ENCODE data around the gene NKD1. TPM values are rescaled to one million over a fixed set of nuclear protein-coding genes. Genes with fewer than 3 reads are reported as not detected.

NKD1 gene
- total RNA-seq, 6 experiments from 2014 or later: 0.69 to 2.6 (median 2.1) TPM

GRCh38 chr16:50665128-50665878, 117.1 kb downstream of the NKD1 start:
- Histone ChIP-seq H3K36me3 (no peaks in the 10 kb centered on the region), H3K4me1 (peaks cover 0 to 15% (median 6%) of the 10 kb centered on the region in 4 donors), H3K27me3 (no peaks in the 10 kb centered on the region), H3K9me3 (no peaks in the 10 kb centered on the region), H3K4me3 (peak overlapping the region; percentile 39 to 55 (median 42)), H3K27ac (peak overlapping the region; percentile 29 to 48 (median 39))
- intact Hi-C loops (cut with DNase I): loop anchor here in 1 of 2 donors (5.0 kb wide), 1 partner anchor 142 kb away; no protein-coding TSS in a partner anchor
- DNase-seq: peak; percentile 79 to 85 (median 80)
- no peak for TF ChIP-seq POLR2A (IDR thresholded peaks at IDR 0.05)
- peak; percentile 88 to 94 (median 92) for TF ChIP-seq CTCF (IDR thresholded peaks at IDR 0.05)
- ATAC-seq: peak; percentile 82 to 91 (median 88)
- WGBS (ENCODE audit: insufficient coverage, low coverage, low lambda C conversion rate, missing lambda C conversion rate): 9% methylated on average over 31 of the region's 40 CpGs

GRCh38 chr16:50666658-50667496, 118.7 kb downstream of the NKD1 start:
- Histone ChIP-seq H3K36me3 (no peaks in the 10 kb centered on the region), H3K4me1 (peaks cover 0 to 15% (median 6%) of the 10 kb centered on the region in 4 donors), H3K9me3 (no peaks in the 10 kb centered on the region), H3K27me3 (no peaks in the 10 kb centered on the region), H3K27ac (no peak overlapping the region), H3K4me3 (no peak overlapping the region)
- no peak for DNase-seq
- peak in 1 of 4 donors; percentile 16 for ATAC-seq
- intact Hi-C loops (cut with DNase I): loop anchor here in 1 of 2 donors (5.0 kb wide), 1 partner anchor 140 kb away; no protein-coding TSS in a partner anchor
- 64% methylated on average over 4 of the region's 9 CpGs for WGBS (ENCODE audit: insufficient coverage, low coverage, low lambda C conversion rate, missing lambda C conversion rate)
- TF ChIP-seq POLR2A (IDR thresholded peaks at IDR 0.05) (no peak), CTCF (IDR thresholded peaks at IDR 0.05) (no peak)

GRCh38 chr16:50667497-50668367, 119.5 kb downstream of the NKD1 start:
- Histone ChIP-seq H3K9me3 (no peaks in the 10 kb centered on the region), H3K27ac (no peak overlapping the region), H3K4me1 (peaks cover 0 to 15% (median 6%) of the 10 kb centered on the region in 4 donors), H3K27me3 (no peaks in the 10 kb centered on the region), H3K36me3 (no peaks in the 10 kb centered on the region), H3K4me3 (no peak overlapping the region)
- WGBS (ENCODE audit: insufficient coverage, low coverage, low lambda C conversion rate, missing lambda C conversion rate): 100% methylated on average over 1 of the region's 21 CpGs
- DNase-seq (no peak), ATAC-seq (no peak)
- no peak for TF ChIP-seq CTCF (IDR thresholded peaks at IDR 0.05)
- no peak for TF ChIP-seq POLR2A (IDR thresholded peaks at IDR 0.05)
- intact Hi-C loops (cut with DNase I): loop anchor here in 1 of 2 donors (5.0 kb wide), 1 partner anchor 140 kb away; no protein-coding TSS in a partner anchor
